HEK293T (cell line): ENCODE measurements around the gene KCNB1.

Source experiments
- BHLHE40 ChIP-seq: fragments of 450-650 bp; IDR thresholded peaks from 2 replicates; pipeline ENCODE4 v1.6.1; 2016; ENCODE audit warnings: mild to moderate bottlenecking, moderate library complexity, borderline replicate concordance
- FOXA1 ChIP-seq: fragments of 450-650 bp; IDR thresholded peaks from 2 replicates; pipeline ENCODE4 v1.6.1; 2016; ENCODE audit warnings: mild to moderate bottlenecking
- TARDBP ChIP-seq: fragments of 450-650 bp; IDR thresholded peaks from 2 replicates; pipeline ENCODE4 v1.6.1; 2016
- ZNF384 ChIP-seq: fragments of 450-650 bp; IDR thresholded peaks from 2 replicates; pipeline ENCODE4 v1.6.1; 2016

GRCh38 chr20:49411221-49411925 is 71.1 kb downstream of the KCNB1 start:
- TF ChIP-seq BHLHE40, result no peak
- no peak for TF ChIP-seq ZNF384
- TF ChIP-seq TARDBP, result no peak
- TF ChIP-seq FOXA1, result no peak
